Lower leg skin (tissue), 4 donors: ENCODE results near the gene BLMH. TPM values are rescaled to one million over a fixed set of nuclear protein-coding genes. Genes with fewer than 3 reads are reported as not detected.
A peak's percentile ranks its signal among the peaks of the same experiment; 100 is the strongest.

Experiments used
- DNase-seq, 2 donors: peaks; one replicate each; pipeline ENCODE4 v3.0.0-alpha.2; 2019; ENCODE audit warnings: low spot score in 2 of 2
- H3K4me3 ChIP-seq: fragments of 200-600 bp; sonication (generic); 2 replicates; pipeline ENCODE4 v1.5.1; 2017; ENCODE audit warnings: mild to moderate bottlenecking, low read depth; ENCODE audit not compliant: poor library complexity, severe bottlenecking
- CTCF ChIP-seq, 3 donors: fragments of 450-650 bp; IDR thresholded peaks; one replicate each; pipeline ENCODE4 v1.5.1; 2016; ENCODE audit warnings: antibody characterized with exemption in 3 of 3, mild to moderate bottlenecking in 3 of 3, moderate library complexity in 2 of 3
- POLR2A ChIP-seq, 2 donors: fragments of 450-650 bp; IDR thresholded peaks; one replicate each; pipeline ENCODE4 v1.6.1; 2016 to 2017; ENCODE audit warnings: antibody characterized with exemption in 2 of 2, mild to moderate bottlenecking in 1 of 2, moderate library complexity in 1 of 2
- WGBS, 2 donors: methylation state at CpG; one replicate each; pipeline ENCODE4 v1.1.5; 2018; 5-methylcytosine and 5-hydroxymethylcytosine counted together
- intact Hi-C: fragments of 100-400 bp; cut with DNase I; formaldehyde crosslinking; loops from one replicate; pipeline ENCODE4 v1.15.0; 2023; ENCODE audit warnings: low total_unique reads
- total RNA-seq, 4 donors: library from RNA; depleted of rRNA; stranded (reverse); fragments of >200 nt; gene quantifications; one replicate each; pipeline ENCODE4 v1.1.0, GENCODE V29; 2016

The BLMH gene
- total RNA-seq, 4 donors from 2014 or later, result 139 to 237 (median 177) TPM

DNA sequence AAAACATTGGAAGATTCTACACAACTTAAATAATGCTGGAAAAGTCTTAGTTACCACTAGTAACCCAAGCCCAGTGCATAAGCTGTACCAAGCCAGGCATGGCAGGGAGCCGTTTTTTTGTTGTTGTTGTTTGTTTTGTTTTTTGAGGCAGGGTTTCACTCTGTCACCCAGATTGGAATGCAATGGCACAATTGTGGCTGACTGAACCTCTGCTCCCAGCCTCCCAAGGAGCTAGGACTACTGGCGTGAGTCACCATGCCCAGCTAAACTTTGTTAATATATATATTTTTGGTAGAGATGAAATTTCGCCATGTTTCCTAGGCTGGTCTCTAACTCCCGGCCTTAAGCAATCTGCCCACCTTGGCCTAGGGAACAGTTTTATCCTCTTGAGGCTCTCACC lies 42.7 kb upstream of the BLMH start:
- 83 to 88% methylated on average over 4 of the region's 4 CpGs for WGBS, 2 donors
- no peak for DNase-seq

GRCh38 chr17:30333503-30334360 lies 42.0 kb upstream of the BLMH start, which contains the start of gene TMIGD1:
Gene TMIGD1 (minus strand): TSS chr17:30334057. CDS start chr17:30332133, 1,924 bp downstream.
- intact Hi-C loops, result loop anchor here (10.0 kb wide), 1 partner anchor 209 kb away; no protein-coding TSS in a partner anchor
- WGBS, 2 donors, result 46 to 59% methylated on average over 9 of the region's 9 CpGs
- peak in 1 of 2 donors; percentile 62 for DNase-seq
- TF ChIP-seq CTCF (IDR thresholded peaks at IDR 0.05), result no peak
- no peak for TF ChIP-seq POLR2A (IDR thresholded peaks at IDR 0.05)
- H3K4me3 ChIP-seq, result no peak within 1 kb of the TSS

More for the DNA sequence above, 42.7 kb upstream of the BLMH start:
- H3K4me3 ChIP-seq, result no peak overlapping the region
- intact Hi-C loops, result loop anchor here (10.0 kb wide), 1 partner anchor 210 kb away; no protein-coding TSS in a partner anchor
- TF ChIP-seq CTCF (IDR thresholded peaks at IDR 0.05) (no peak), POLR2A (IDR thresholded peaks at IDR 0.05) (no peak)

- 35 to 48% methylated on average over 4 of the region's 4 CpGs for WGBS, 2 donors
- intact Hi-C loops, result loop anchor here (10.0 kb wide), 1 partner anchor 207 kb away; no protein-coding TSS in a partner anchor
- no peak for DNase-seq
- no peak overlapping the region for H3K4me3 ChIP-seq
- TF ChIP-seq POLR2A (IDR thresholded peaks at IDR 0.05) (no peak), CTCF (IDR thresholded peaks at IDR 0.05) (no peak)
Measured at GRCh38 chr17:30332057-30332542, 40.4 kb upstream of the BLMH start.

GRCh38 chr17:30326809-30327208 lies 35.1 kb upstream of the BLMH start:
- H3K4me3 ChIP-seq, result no peak overlapping the region
- WGBS, 2 donors, result 25 to 29% methylated on average over 1 of the region's 1 CpG
- intact Hi-C loops, result no loop called here
- no peak for DNase-seq
- TF ChIP-seq CTCF (IDR thresholded peaks at IDR 0.05), result no peak
- no peak for TF ChIP-seq POLR2A (IDR thresholded peaks at IDR 0.05)

- intact Hi-C loops, result no loop called here
- no peak overlapping the region for H3K4me3 ChIP-seq
- TF ChIP-seq CTCF (IDR thresholded peaks at IDR 0.05) (no peak), POLR2A (IDR thresholded peaks at IDR 0.05) (no peak)
- WGBS, 2 donors, result 74 to 76% methylated on average over 7 of the region's 7 CpGs
- no peak for DNase-seq
Measured at GRCh38 chr17:30324723-30325122, 33.0 kb upstream of the BLMH start.
